HepG2 (cell line): ENCODE measurements around the gene CACNA1C. TPM values are rescaled to one million over a fixed set of nuclear protein-coding genes. Genes with fewer than 3 reads are reported as not detected.

Experiments used
- ATAC-seq: fragments of 200-7000 bp; cut with Tn5 transposase; 3 replicates; pipeline ENCODE4 v1.9.1; 2020; ENCODE audit warnings: mild to moderate bottlenecking, moderate library complexity
- BruUV-seq: library from RNA; stranded (reverse); fragments of 400-500 nt; replicated peaks from 2 replicates; lab custom pipeline; 2021; lab: Mats Ljungman, UMichigan
- CTCF ChIA-PET: fragments of 300-600 bp; formaldehyde crosslinking; extraction: SDS; loops from one replicate; lab custom pipeline; 2021; ENCODE audit warnings: low total read pairs, inconsistent platforms, low intra/inter-chr PET ratio; lab: Yijun Ruan, JAX
- POLR2A ChIA-PET: fragments of 350-600 bp; sonication (Branson Sonifier 250); formaldehyde crosslinking; loops from one replicate; lab custom pipeline; 2020; ENCODE audit warnings: antibody characterized with exemption, inconsistent platforms; lab: Yijun Ruan, JAX
- DNase-seq: peaks from one replicate; pipeline ENCODE4 v3.0.0-alpha.2; 2015; ENCODE audit warnings: low spot score
- FAIRE-seq: peaks from 3 replicates; lab custom pipeline; 2011; peaks lifted over from hg19 to GRCh38; lab: Jason Lieb, UNC
- H2AFZ ChIP-seq: one replicate; pipeline ENCODE4 v1.6.1; 2011; ENCODE audit warnings: low read length, inconsistent platforms
- H3K27ac ChIP-seq: fragments of 300-600 bp; 3 replicates; pipeline ENCODE4 v1.8.0; 2011; ENCODE audit warnings: mixed run types, mild to moderate bottlenecking, mixed read lengths, low read length, inconsistent platforms; ENCODE audit not compliant: insufficient read depth; ENCODE audit errors: extremely low read length
- H3K27me3 ChIP-seq, 2 experiments: fragments of 200-600 bp in 1 of 2; 2 replicates in 1 of 2; 3 replicates in 1 of 2; pipeline versions ENCODE4 v1.6.0 to v1.8.0; 2011; ENCODE audit warnings: low read length in 2 of 2, mild to moderate bottlenecking in 2 of 2, moderate library complexity in 2 of 2, inconsistent platforms in 1 of 2; ENCODE audit not compliant: insufficient read depth in 2 of 2, control insufficient read depth in 1 of 2
- H3K36me3 ChIP-seq, 2 experiments: fragments of 200-600 bp in 1 of 2; replicated peaks in 1 of 2; 2 replicates in 1 of 2; 3 replicates in 1 of 2; pipeline versions ENCODE4 v1.5.1 to v1.8.0; 2011; ENCODE audit warnings: low read length in 2 of 2, inconsistent platforms in 1 of 2; ENCODE audit not compliant: insufficient read depth in 2 of 2, control insufficient read depth in 1 of 2
- H3K4me1 ChIP-seq: 2 replicates; pipeline ENCODE4 v1.5.1; 2012; ENCODE audit warnings: low read length, inconsistent platforms; ENCODE audit not compliant: insufficient read depth
- H3K4me2 ChIP-seq: 2 replicates; pipeline ENCODE4 v1.6.0; 2011; ENCODE audit warnings: low read depth, low read length, inconsistent platforms
- H3K4me3 ChIP-seq, 3 experiments: fragments of 200-600 bp in 1 of 3; sonication (generic), shearing (Covaris generic) in 1 of 3; replicated peaks in 1 of 3; 2 replicates each; pipeline ENCODE4 v1.5.1; 2011 to 2016; ENCODE audit warnings: low read length in 3 of 3, inconsistent platforms in 2 of 3, low read depth in 2 of 3, mild to moderate bottlenecking in 2 of 3, control low read depth in 1 of 3, mixed read lengths in 1 of 3; ENCODE audit not compliant: insufficient read depth in 1 of 3
- H3K79me2 ChIP-seq: one replicate; pipeline ENCODE4 v1.6.1; 2011; ENCODE audit warnings: low read length, inconsistent platforms; ENCODE audit not compliant: insufficient read depth
- H3K9ac ChIP-seq: 2 replicates; pipeline ENCODE4 v1.6.0; 2011; ENCODE audit warnings: mild to moderate bottlenecking, low read depth, low read length, inconsistent platforms; ENCODE audit not compliant: insufficient read depth
- H3K9me3 ChIP-seq: 2 replicates; pipeline ENCODE4 v1.5.1; 2012; ENCODE audit warnings: mild to moderate bottlenecking, low read length
- H4K20me1 ChIP-seq: 2 replicates; pipeline ENCODE4 v1.6.0; 2011; ENCODE audit warnings: inconsistent platforms, mild to moderate bottlenecking, low read length, moderate library complexity; ENCODE audit not compliant: insufficient read depth
- KDM4B ChIP-seq: sonication (generic); formaldehyde crosslinking; IDR thresholded peaks from 2 replicates; pipeline ENCODE4 v1.4.0; 2020; ENCODE audit warnings: missing genetic modification reagents
- MAFG ChIP-seq: sonication (generic); formaldehyde crosslinking; IDR thresholded peaks from 2 replicates; pipeline ENCODE4 v1.5.1; 2020; ENCODE audit warnings: mild to moderate bottlenecking, missing genetic modification reagents
- POLR2AphosphoS5 ChIP-seq: IDR thresholded peaks from 2 replicates; pipeline ENCODE4 v1.6.1; 2012; ENCODE audit warnings: low read depth, low read length
- PPARG ChIP-seq: conservative IDR thresholded peaks from 2 replicates; pipeline ENCODE4 v1.6.1; 2016; ENCODE audit warnings: missing biosample characterization, missing genetic modification reagents
- RBAK ChIP-seq: sonication (generic); formaldehyde crosslinking; IDR thresholded peaks from 2 replicates; pipeline ENCODE4 v1.5.1; 2020; ENCODE audit warnings: mild to moderate bottlenecking, missing genetic modification reagents
- YEATS4 ChIP-seq: sonication (generic); formaldehyde crosslinking; IDR thresholded peaks from 2 replicates; pipeline ENCODE4 v1.4.0; 2020; ENCODE audit warnings: missing genetic modification reagents, borderline replicate concordance
- ZNF143 ChIP-seq: sonication (generic); formaldehyde crosslinking; IDR thresholded peaks from 2 replicates; pipeline ENCODE4 v1.4.0; 2020; ENCODE audit warnings: missing genetic modification reagents
- ZNF546 ChIP-seq: sonication (generic); formaldehyde crosslinking; conservative IDR thresholded peaks from 2 replicates; pipeline ENCODE4 v1.8.1; 2023; ENCODE audit warnings: mild to moderate bottlenecking, missing genetic modification reagents
- WGBS: methylation state at CpG from one replicate; pipeline ENCODE4 v1.1.6; 2017; ENCODE audit warnings: low lambda C conversion rate; 5-methylcytosine and 5-hydroxymethylcytosine counted together
- in situ Hi-C: cut with HindIII; loops from 2 replicates; pipeline ENCODE4 v1.10.0; 2017; ENCODE audit warnings: low pct_unique_long_range_greater_than_20kb; ENCODE audit not compliant: extremely low pct_ligation_motif_present
- intact Hi-C: fragments of 100-400 bp; cut with micrococcal nuclease; formaldehyde crosslinking; loops from one replicate; pipeline ENCODE4 v1.10.0; 2022; ENCODE audit not compliant: unreplicated experiment
- polyA plus RNA-seq, 8 experiments: library from polyadenylated mRNA; depleted of rRNA in 3 of 8; stranded (reverse) in 7 of 8; unstranded in 1 of 8; fragments of >200 nt; fragmentation: Illumina TruSeq in 4 of 8; extraction: Trizol in 4 of 8; gene quantifications; 2 replicates each; pipeline versions ENCODE4 v1.2.1 to v1.2.3, GENCODE V29; 2011 to 2016; ENCODE audit warnings: low read depth in 4 of 8, missing spikeins in 1 of 8, mixed read lengths in 1 of 8; ENCODE audit not compliant: insufficient read depth in 1 of 8
- total RNA-seq, 5 experiments: library from RNA; depleted of rRNA; stranded (reverse); fragments of >200 nt; fragmentation: Illumina TruSeq; extraction: Trizol; gene quantifications; 2 replicates each; pipeline ENCODE4 v1.2.3, GENCODE V29; 2016; ENCODE audit warnings: low read depth in 1 of 5
- TF ChIP-seq, protein P1 (sequence below): sonication (generic); formaldehyde crosslinking; IDR thresholded peaks from 2 replicates; pipeline ENCODE4 v1.5.0; 2020; ENCODE audit warnings: missing genetic modification reagents

CACNA1C gene
- total and polyA plus RNA-seq, 2 of the 13 experiments (the other 11 are each of a cell fraction or from before 2014, with no cell fraction given) = not detected

DNA sequence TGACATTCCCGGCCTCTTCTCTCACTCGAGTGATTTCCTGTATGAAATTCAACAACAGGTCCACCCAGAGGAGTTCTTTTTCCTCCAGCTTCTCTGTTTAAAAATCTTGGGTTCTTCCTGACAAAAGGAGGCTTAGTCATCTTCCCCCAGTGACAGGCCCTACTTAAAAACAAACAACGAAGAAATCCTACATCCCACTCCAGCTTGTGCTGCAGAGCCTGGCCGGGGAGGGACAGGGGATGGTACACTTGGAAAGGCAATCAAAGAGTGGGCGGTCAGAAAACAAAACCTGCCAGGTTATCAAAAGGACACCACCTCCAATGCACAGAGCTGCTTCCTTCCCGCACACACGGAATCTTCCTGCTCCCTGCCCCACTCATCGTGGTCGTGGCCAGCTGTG is 101.3 kb downstream of the CACNA1C start:
- Histone ChIP-seq H3K27ac (no peak overlapping the region), H3K9ac (no peak overlapping the region), H3K27me3 (peaks cover 4 to 31% of the 10 kb centered on the region in 2 experiments; a peak in 4 of 5 replicates), H3K36me3 (no peaks in the 10 kb centered on the region), H3K79me2 (no peaks in the 10 kb centered on the region), H2AFZ (no peak overlapping the region), H3K4me3 (no peak overlapping the region), H3K4me2 (no peak overlapping the region), H3K4me1 (no peaks in the 10 kb centered on the region), H3K9me3 (no peaks in the 10 kb centered on the region), H4K20me1 (no peaks in the 10 kb centered on the region)
- POLR2A ChIA-PET = no interaction called here
- DNase-seq = no peak
- intact Hi-C loops (no loop called here), in situ Hi-C loops (no loop called here)
- FAIRE-seq = no peak
- CTCF ChIA-PET = no interaction called here
- TF ChIP-seq MAFG (CRISPR knock-in tag) (no peak), RBAK (no peak), KDM4B (CRISPR knock-in tag) (no peak), YEATS4 (CRISPR knock-in tag) (no peak), ZNF546 (CRISPR knock-in tag) (no peak), POLR2AphosphoS5 (no peak), PPARG (CRISPR knock-in tag) (no peak), ZNF143 (CRISPR knock-in tag) (no peak)
- TF ChIP-seq, protein P1, sequence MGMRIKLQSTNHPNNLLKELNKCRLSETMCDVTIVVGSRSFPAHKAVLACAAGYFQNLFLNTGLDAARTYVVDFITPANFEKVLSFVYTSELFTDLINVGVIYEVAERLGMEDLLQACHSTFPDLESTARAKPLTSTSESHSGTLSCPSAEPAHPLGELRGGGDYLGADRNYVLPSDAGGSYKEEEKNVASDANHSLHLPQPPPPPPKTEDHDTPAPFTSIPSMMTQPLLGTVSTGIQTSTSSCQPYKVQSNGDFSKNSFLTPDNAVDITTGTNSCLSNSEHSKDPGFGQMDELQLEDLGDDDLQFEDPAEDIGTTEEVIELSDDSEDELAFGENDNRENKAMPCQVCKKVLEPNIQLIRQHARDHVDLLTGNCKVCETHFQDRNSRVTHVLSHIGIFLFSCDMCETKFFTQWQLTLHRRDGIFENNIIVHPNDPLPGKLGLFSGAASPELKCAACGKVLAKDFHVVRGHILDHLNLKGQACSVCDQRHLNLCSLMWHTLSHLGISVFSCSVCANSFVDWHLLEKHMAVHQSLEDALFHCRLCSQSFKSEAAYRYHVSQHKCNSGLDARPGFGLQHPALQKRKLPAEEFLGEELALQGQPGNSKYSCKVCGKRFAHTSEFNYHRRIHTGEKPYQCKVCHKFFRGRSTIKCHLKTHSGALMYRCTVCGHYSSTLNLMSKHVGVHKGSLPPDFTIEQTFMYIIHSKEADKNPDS (CRISPR knock-in tag) = no peak
- BruUV-seq = no TSS peak
- 21% methylated on average over 6 of the region's 9 CpGs for WGBS
- no peak for ATAC-seq
